Adrenal gland (tissue), 5 donors: Measurements from ENCODE around the gene KDM6A.

Experiments
- CTCF ChIP-seq, 6 experiments: fragments of 450-650 bp in 4 of 6; fragments of 200-600 bp in 2 of 6; sonication (generic) in 1 of 6; IDR thresholded peaks; 1 replicate in 5 of 6; 2 replicates in 1 of 6; pipeline versions ENCODE4 v1.5.1 to v1.8.0; 2016 to 2021; ENCODE audit warnings: antibody characterized with exemption in 6 of 6, mild to moderate bottlenecking in 2 of 6, moderate library complexity in 1 of 6
- POLR2A ChIP-seq, 2 donors: fragments of 450-650 bp; IDR thresholded peaks; one replicate each; pipeline ENCODE4 v1.6.1; 2017; ENCODE audit warnings: antibody characterized with exemption in 2 of 2, mild to moderate bottlenecking in 2 of 2, moderate library complexity in 1 of 2
- donor health status: DM: no; HTN: no; CAD: no.

- no peak for TF ChIP-seq CTCF (IDR thresholded peaks at IDR 0.05)
- TF ChIP-seq POLR2A (IDR thresholded peaks at IDR 0.05) = no peak
These were observed 210.3 kb downstream of the KDM6A start for GRCh38 chrX:45083314-45083713.
